IMR-90 (cell line): ENCODE measurements around the gene FAR2. TPM values are rescaled to one million over a fixed set of nuclear protein-coding genes. Genes with fewer than 3 reads are reported as not detected.
A peak's percentile ranks its signal among the peaks of the same experiment; 100 is the strongest.

ENCODE experiments used
- ATAC-seq: fragments of 200-7000 bp; cut with Tn5 transposase; 2 replicates; pipeline ENCODE4 v1.9.1; 2020; ENCODE audit warnings: low read depth, mild to moderate bottlenecking, moderate library complexity
- BruUV-seq: library from RNA; stranded (reverse); fragments of 400-500 nt; replicated peaks from 2 replicates; lab custom pipeline; 2021; lab: Mats Ljungman, UMichigan
- CTCF ChIA-PET: fragments of 300-600 bp; formaldehyde crosslinking; extraction: SDS; loops from one replicate; lab custom pipeline; 2021; ENCODE audit warnings: antibody characterized with exemption; lab: Yijun Ruan, JAX
- POLR2A ChIA-PET: fragments of 300-600 bp; sonication (Branson Sonifier 250); formaldehyde crosslinking; loops from one replicate; lab custom pipeline; 2022; ENCODE audit warnings: antibody characterized with exemption; ENCODE audit not compliant: unreplicated experiment; lab: Charles Lee
- DNase-seq: peaks from one replicate; pipeline ENCODE4 v3.0.0; 2013
- H2AFZ ChIP-seq: replicated peaks from 2 replicates; pipeline ENCODE3; 2013; ENCODE audit warnings: low read length, mild to moderate bottlenecking; ENCODE audit not compliant: poor library complexity
- H2AK5ac ChIP-seq: 2 replicates; pipeline ENCODE4 v1.6.1; 2013; ENCODE audit warnings: low read depth, low read length, inconsistent platforms
- H2AK9ac ChIP-seq: replicated peaks from 2 replicates; pipeline ENCODE3; 2013; ENCODE audit warnings: mild to moderate bottlenecking, low read depth, low read length, moderate library complexity; ENCODE audit not compliant: poor library complexity
- H2BK120ac ChIP-seq: 2 replicates; pipeline ENCODE4 v1.6.1; 2013; ENCODE audit warnings: low read depth, low read length, inconsistent platforms
- H2BK15ac ChIP-seq: 3 replicates; pipeline ENCODE4 v1.6.1; 2013; ENCODE audit warnings: low read depth, low read length, inconsistent platforms
- H2BK20ac ChIP-seq: 2 replicates; pipeline ENCODE4 v1.6.1; 2013; ENCODE audit warnings: low read depth, mild to moderate bottlenecking, inconsistent platforms, low read length, moderate library complexity
- H2BK5ac ChIP-seq: 2 replicates; pipeline ENCODE4 v1.6.1; 2013; ENCODE audit warnings: mild to moderate bottlenecking, low read depth, low read length, inconsistent platforms; ENCODE audit not compliant: poor library complexity, severe bottlenecking
- H3K14ac ChIP-seq: replicated peaks from 2 replicates; pipeline ENCODE4 v1.6.1; 2013; ENCODE audit warnings: low read depth, low read length, inconsistent platforms
- H3K18ac ChIP-seq: 2 replicates; pipeline ENCODE4 v1.6.1; 2013; ENCODE audit warnings: low read depth, low read length, control low read depth
- H3K23ac ChIP-seq: 2 replicates; pipeline ENCODE4 v1.6.1; 2013; ENCODE audit warnings: low read depth, low read length, inconsistent platforms
- H3K27ac ChIP-seq: 2 replicates; pipeline ENCODE4 v1.5.1; 2013; ENCODE audit warnings: mild to moderate bottlenecking, control low read depth, low read length; ENCODE audit not compliant: insufficient read depth
- H3K27me3 ChIP-seq: 2 replicates; pipeline ENCODE4 v1.6.1; 2013; ENCODE audit warnings: low read length; ENCODE audit not compliant: control insufficient read depth, insufficient read depth
- H3K36me3 ChIP-seq: 2 replicates; pipeline ENCODE4 v1.6.1; 2013; ENCODE audit warnings: low read length, mixed read lengths; ENCODE audit not compliant: control insufficient read depth, insufficient read depth
- H3K4ac ChIP-seq: 2 replicates; pipeline ENCODE4 v1.6.1; 2013; ENCODE audit warnings: low read depth, low read length, inconsistent platforms
- H3K4me1 ChIP-seq: 2 replicates; pipeline ENCODE4 v1.6.1; 2013; ENCODE audit warnings: low read length, mixed read lengths; ENCODE audit not compliant: control insufficient read depth, insufficient read depth
- H3K4me2 ChIP-seq: 2 replicates; pipeline ENCODE4 v1.6.1; 2013; ENCODE audit warnings: low read depth, mild to moderate bottlenecking, control low read depth, low read length, moderate library complexity
- H3K4me3 ChIP-seq: 2 replicates; pipeline ENCODE4 v1.5.1; 2013; ENCODE audit warnings: low read depth, mild to moderate bottlenecking, control low read depth, low read length, moderate library complexity; ENCODE audit not compliant: insufficient read depth
- H3K56ac ChIP-seq: 2 replicates; pipeline ENCODE4 v1.6.1; 2013; ENCODE audit warnings: low read length, inconsistent platforms; ENCODE audit not compliant: insufficient read depth; ENCODE audit errors: extremely low read depth
- H3K79me1 ChIP-seq, 2 experiments: 2 replicates each; pipeline ENCODE4 v1.6.1; 2013; ENCODE audit warnings: low read length in 2 of 2, inconsistent platforms in 1 of 2, low read depth in 1 of 2
- H3K9ac ChIP-seq: 2 replicates; pipeline ENCODE4 v1.6.1; 2013; ENCODE audit warnings: low read depth, low read length, control low read depth
- H3K9me1 ChIP-seq: 2 replicates; pipeline ENCODE4 v1.6.1; 2013; ENCODE audit warnings: low read length, inconsistent platforms; ENCODE audit not compliant: insufficient read depth
- H3K9me3 ChIP-seq: 2 replicates; pipeline ENCODE4 v1.6.1; 2013; ENCODE audit warnings: low read length; ENCODE audit not compliant: control insufficient read depth, insufficient read depth
- H4K20me1 ChIP-seq: 2 replicates; pipeline ENCODE4 v1.6.1; 2013; ENCODE audit warnings: low read length, inconsistent platforms; ENCODE audit not compliant: insufficient read depth
- H4K5ac ChIP-seq: 2 replicates; pipeline ENCODE4 v1.6.1; 2013; ENCODE audit warnings: mild to moderate bottlenecking, low read depth, low read length, control low read depth
- H4K8ac ChIP-seq, 2 experiments: 2 replicates each; pipeline ENCODE4 v1.6.1; 2013; ENCODE audit warnings: low read depth in 2 of 2, low read length in 2 of 2, control low read depth in 1 of 2, inconsistent platforms in 1 of 2
- H4K91ac ChIP-seq: 2 replicates; pipeline ENCODE4 v1.6.1; 2013; ENCODE audit warnings: low read depth, low read length, inconsistent platforms; ENCODE audit not compliant: insufficient read depth
- CEBPB ChIP-seq: IDR thresholded peaks from 2 replicates; pipeline ENCODE4 v1.6.1; 2012; ENCODE audit warnings: low read depth, low read length, improper control_type of control experiment
- CHD1 ChIP-seq: IDR thresholded peaks from 2 replicates; pipeline ENCODE4 v1.6.1; 2012; ENCODE audit warnings: low read depth, low read length, improper control_type of control experiment
- WGBS, 2 experiments: methylation state at CpG; one replicate each; pipeline versions ENCODE4 v1.1.5 to v1.1.7; 2013; ENCODE audit warnings: missing lambda C conversion rate in 2 of 2; ENCODE audit not compliant: insufficient read length in 1 of 2; ENCODE audit errors: extremely low coverage in 2 of 2; 5-methylcytosine and 5-hydroxymethylcytosine counted together
- dilution Hi-C: fragments of 300-500 bp; cut with HindIII; formaldehyde crosslinking; loops from one replicate; pipeline ENCODE4 v1.14.3; 2018; ENCODE audit warnings: low sequenced_read_pairs; ENCODE audit not compliant: unreplicated experiment
- in situ Hi-C: fragments of 300-500 bp; cut with MboI; formaldehyde crosslinking; loops from 3 replicates; pipeline ENCODE4 v1.14.3; 2019; ENCODE audit warnings: low sequenced_read_pairs, inconsistent platforms, mixed read lengths
- intact Hi-C: fragments of 100-400 bp; cut with micrococcal nuclease; formaldehyde crosslinking; loops from 2 replicates; pipeline ENCODE4 v1.10.0; 2022
- polyA plus RNA-seq, 3 experiments: library from polyadenylated mRNA; depleted of rRNA; stranded (reverse); fragments of >200 nt; gene quantifications; 2 replicates each; pipeline ENCODE4 v1.2.3, GENCODE V29; 2012; ENCODE audit warnings: low replicate concordance in 1 of 3
- total RNA-seq: library from RNA; depleted of rRNA; stranded (reverse); fragments of >200 nt; gene quantifications from 2 replicates; pipeline ENCODE4 v1.2.3, GENCODE V29; 2012

FAR2 gene
- total and polyA plus RNA-seq, 2 of the 4 experiments (the other 2 are of a cell fraction), result 1.1 to 2.0 TPM

- no CpG with 5 or more reads among the region's 1 CpG for WGBS, 2 experiments
These were observed 188.2 kb downstream of the FAR2 start for GRCh38 chr12:29337325-29337724.

More at GRCh38 chr12:29337325-29337724, 188.2 kb downstream of the FAR2 start:
- dilution Hi-C loops, result no loop called here
- no TSS peak for BruUV-seq
- no peak overlapping the region for H4K5ac ChIP-seq
- no peaks in the 10 kb centered on the region for H4K20me1 ChIP-seq
- no peak overlapping the region for H2BK15ac ChIP-seq
- H2AK5ac ChIP-seq, result no peak overlapping the region
- no peaks in the 10 kb centered on the region for H3K79me1 ChIP-seq
- H2AFZ ChIP-seq, result no peak overlapping the region
- H4K8ac ChIP-seq, result no peak overlapping the region
- ChIA-PET POLR2A (no interaction called here), CTCF (no interaction called here)
- H3K36me3 ChIP-seq, result peaks cover 11% of the 10 kb centered on the region
- in situ Hi-C loops, result no loop called here
- TF ChIP-seq CEBPB (peak; percentile 75), CHD1 (no peak)
- H3K18ac ChIP-seq, result no peak overlapping the region
- H3K14ac ChIP-seq, result no peak overlapping the region
- H3K9me1 ChIP-seq, result no peaks in the 10 kb centered on the region; the same call in 1 of the 2 replicates
- no peak overlapping the region for H2BK120ac ChIP-seq
- no peaks in the 10 kb centered on the region for H3K9me3 ChIP-seq
- no peak overlapping the region for H3K4me3 ChIP-seq
- ATAC-seq (no peak), DNase-seq (no peak)
- H3K4me2 ChIP-seq, result no peak overlapping the region
- no peak overlapping the region for H3K23ac ChIP-seq
- intact Hi-C loops, result no loop called here
- no peak overlapping the region for H2BK20ac ChIP-seq
- no peak overlapping the region for H4K91ac ChIP-seq
- H3K4ac ChIP-seq, result no peak overlapping the region
- H3K27ac ChIP-seq, result no peak overlapping the region
- H2BK5ac ChIP-seq, result no peak overlapping the region
- H3K4me1 ChIP-seq, result no peaks in the 10 kb centered on the region
- H3K9ac ChIP-seq, result no peak overlapping the region
- no peak overlapping the region for H2AK9ac ChIP-seq
- H3K27me3 ChIP-seq, result no peaks in the 10 kb centered on the region
- H3K56ac ChIP-seq, result no peak overlapping the region
